AG10803 (cell line): ENCODE measurements around the gene BCAR3.
"Not testable (repeated sequence)": the region's sequence is repeated elsewhere in the genome, so short reads cannot be mapped to it uniquely, and the experiment has no call there.

Experiments
- DNase-seq: peaks from one replicate; pipeline ENCODE4 v3.0.0; 2010; ENCODE audit warnings: low read depth
- H3K4me3 ChIP-seq: 2 replicates; pipeline ENCODE4 v1.5.1; 2011; ENCODE audit warnings: mild to moderate bottlenecking, low read length, control low read depth
- TF ChIP-seq, protein P1 (sequence below): conservative IDR thresholded peaks from 2 replicates; pipeline ENCODE4 v1.5.1; 2011; ENCODE audit warnings: mild to moderate bottlenecking, low read length, control low read depth, inconsistent platforms

The BCAR3 gene

DNA sequence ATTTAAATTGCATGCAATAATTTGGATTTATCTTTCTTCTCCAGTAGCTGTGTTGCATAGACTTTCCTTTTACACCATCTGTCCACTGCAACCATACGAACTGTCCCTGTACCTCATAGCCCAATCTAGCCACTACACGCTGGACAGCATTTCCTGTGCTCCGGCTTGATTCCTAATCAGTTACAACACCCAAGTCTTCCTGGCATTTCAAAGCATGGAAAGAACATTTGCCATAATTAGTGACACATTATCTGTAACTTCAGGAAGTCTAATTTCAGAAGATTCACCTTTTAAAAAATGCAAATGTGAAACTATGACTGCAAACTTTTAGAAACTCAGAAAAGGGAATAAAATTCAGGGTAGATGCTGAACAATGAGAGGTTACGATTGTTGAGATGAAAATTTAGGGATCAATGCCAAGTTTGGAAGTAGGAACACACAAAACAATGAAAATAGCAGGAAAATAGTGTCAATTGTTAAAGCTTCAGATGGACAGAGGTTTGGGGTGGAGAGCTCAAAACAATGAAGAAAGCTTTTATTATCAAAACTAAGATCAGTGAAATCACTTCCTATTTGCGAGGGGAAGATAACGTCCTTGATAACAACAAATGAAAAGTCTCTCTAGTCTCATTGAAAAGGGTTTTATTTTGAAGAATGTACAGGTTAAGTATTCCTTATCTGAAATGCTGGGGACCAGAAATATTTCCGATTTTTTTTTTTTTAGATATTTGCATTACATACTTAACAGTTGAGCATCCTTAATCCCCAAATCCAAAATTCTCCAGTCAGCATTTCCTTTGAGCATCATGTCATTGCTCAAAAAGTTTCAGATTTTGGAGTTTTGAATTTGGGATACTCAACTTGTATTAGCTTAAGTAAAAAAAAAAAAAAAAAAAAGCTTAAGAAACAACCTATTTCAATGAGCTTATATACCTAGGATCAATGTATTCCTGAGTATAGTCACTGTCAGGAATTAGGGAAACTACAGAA is 126.5 kb downstream of the BCAR3 start:
- no peak overlapping the region for H3K4me3 ChIP-seq
- DNase-seq, result no peak
- TF ChIP-seq, protein P1, sequence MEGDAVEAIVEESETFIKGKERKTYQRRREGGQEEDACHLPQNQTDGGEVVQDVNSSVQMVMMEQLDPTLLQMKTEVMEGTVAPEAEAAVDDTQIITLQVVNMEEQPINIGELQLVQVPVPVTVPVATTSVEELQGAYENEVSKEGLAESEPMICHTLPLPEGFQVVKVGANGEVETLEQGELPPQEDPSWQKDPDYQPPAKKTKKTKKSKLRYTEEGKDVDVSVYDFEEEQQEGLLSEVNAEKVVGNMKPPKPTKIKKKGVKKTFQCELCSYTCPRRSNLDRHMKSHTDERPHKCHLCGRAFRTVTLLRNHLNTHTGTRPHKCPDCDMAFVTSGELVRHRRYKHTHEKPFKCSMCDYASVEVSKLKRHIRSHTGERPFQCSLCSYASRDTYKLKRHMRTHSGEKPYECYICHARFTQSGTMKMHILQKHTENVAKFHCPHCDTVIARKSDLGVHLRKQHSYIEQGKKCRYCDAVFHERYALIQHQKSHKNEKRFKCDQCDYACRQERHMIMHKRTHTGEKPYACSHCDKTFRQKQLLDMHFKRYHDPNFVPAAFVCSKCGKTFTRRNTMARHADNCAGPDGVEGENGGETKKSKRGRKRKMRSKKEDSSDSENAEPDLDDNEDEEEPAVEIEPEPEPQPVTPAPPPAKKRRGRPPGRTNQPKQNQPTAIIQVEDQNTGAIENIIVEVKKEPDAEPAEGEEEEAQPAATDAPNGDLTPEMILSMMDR, result no peak

DNA sequence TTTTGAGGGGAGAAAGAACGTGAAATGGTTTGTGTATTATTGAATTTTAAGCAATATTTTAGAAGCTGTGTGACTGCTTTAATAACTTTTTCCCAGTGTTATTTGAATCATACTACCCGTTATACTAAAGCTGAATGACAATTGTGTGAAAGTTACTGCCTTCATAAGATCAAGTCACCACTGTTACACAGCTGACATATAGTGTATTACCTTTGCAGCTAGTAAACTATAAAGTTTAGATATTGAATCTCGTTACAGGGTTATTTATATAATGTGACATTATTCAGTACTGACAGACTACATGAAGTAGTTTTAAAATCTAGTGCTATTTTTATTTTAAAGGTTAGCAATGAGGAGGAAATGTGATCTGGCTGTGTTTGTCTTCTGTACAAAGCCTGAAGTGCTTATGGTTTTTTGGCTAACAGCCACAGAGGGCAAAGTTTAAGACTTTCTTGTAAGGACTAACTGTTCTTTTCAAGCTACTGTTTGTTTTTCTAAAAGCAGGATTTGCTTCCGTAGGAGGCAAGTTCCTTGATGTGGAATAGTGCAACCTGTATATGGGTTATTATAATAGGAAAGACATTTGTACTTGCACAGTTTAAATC is 127.6 kb downstream of the BCAR3 start:
- not testable (repeated sequence) for DNase-seq, H3K4me3 ChIP-seq

DNA sequence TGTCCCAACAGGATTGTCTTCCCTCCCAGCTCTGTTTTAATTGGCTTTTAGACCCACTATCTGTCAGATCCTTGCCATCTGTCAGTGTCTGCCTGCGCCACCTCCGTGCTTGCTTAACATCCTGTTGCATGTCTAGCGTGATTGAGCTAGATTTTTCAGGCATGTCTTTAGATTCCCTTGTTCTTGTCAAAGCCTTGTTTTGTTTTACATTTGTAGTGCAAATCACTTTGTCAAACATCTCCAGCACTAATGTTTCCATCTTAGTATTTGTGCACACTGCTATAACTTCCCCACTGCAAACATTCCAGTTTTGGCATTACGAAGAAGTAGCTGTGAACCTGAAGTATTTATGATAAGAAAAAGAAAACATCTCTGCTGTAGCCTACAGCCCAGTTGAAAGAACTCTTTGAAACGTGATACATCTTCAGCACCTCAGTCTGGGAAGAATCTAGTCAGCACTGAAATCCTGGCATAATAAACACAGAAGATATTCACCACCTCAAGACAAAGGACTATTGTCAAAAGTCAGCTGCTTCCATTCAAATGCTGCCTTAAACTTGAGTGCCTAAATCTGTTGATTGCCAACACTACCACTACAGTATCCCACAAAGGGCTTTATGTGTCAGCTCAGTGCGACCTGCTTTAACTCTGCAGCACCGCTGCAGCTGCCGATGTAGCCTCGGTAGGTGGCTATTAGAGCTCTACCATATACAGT is 128.7 kb downstream of the BCAR3 start:
- TF ChIP-seq, protein P1, result no peak
- H3K4me3 ChIP-seq, result no peak overlapping the region
- DNase-seq, result peak; percentile 89

DNA sequence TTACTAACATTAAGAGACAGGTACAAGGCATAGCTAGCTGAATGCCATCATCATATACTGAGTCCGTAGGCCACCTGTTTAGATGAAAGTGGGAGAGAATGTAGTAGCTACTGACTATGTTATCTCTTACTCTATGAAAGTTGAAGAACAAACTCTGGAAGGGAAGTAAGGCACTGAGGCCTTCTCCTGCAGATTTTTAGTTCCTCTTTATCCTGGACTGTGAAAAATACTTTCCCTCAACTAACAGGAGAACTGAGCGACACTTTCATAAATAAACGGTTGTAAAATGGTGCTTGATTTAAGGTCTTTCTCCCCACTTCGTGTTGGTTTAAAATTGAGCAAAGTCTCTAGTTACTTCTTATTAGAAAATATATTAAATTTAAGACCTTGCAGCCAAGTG is 131.8 kb downstream of the BCAR3 start:
- TF ChIP-seq, protein P1, result no peak
- no peak for DNase-seq
- no peak overlapping the region for H3K4me3 ChIP-seq

DNA sequence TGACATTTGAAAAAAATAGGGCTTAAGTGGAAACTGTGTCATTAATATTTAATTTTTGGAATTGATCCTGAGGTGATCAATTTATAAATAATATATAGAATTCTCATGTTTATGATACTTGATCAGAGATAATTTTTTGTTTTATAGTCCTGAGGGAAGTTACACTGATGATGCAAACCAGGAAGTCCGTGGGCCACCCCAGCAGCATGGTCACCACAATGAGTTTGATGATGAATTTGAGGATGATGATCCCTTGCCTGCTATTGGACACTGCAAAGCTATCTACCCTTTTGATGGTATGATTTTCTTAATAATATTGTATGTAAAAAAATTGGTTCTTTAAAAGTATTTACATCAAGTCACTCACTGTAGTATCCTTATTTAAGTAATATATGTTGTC is 132.5 kb downstream of the BCAR3 start:
- no peak overlapping the region for H3K4me3 ChIP-seq
- DNase-seq, result no peak
- TF ChIP-seq, protein P1, result no peak

DNA sequence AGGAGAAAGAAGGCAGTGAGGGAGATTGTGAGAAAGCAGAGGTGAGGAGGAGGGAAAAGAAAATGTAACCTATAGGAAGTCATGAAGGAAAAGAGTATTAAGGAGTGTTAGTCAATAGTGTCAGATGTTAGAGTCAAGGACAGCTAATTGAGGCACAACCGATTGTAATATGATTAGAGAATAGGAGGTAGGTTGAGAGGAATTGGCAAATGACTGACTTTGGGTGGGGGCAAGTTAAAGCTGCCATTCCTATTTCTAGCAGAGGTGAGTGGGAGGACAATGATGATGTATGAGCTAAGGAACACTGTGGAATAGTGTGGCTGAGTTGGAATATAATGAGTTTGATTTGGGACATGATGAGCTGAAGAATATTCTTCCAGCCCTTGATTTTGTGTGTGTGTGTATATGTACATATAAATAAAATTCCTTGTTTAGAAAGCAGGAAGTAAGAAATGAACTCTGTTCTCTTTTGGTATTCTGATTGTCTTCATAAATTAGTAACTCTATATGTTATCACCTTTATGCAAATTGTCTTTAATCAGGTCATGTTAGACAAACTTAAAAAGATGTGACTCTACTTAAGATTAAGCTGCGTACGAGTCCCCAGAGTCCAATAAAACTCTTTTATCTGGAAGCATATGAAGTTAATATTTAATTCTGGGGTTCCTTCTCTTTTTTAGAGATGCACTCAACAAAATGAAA is 135.3 kb downstream of the BCAR3 start:
- TF ChIP-seq, protein P1, result no peak
- no peak for DNase-seq

DNA sequence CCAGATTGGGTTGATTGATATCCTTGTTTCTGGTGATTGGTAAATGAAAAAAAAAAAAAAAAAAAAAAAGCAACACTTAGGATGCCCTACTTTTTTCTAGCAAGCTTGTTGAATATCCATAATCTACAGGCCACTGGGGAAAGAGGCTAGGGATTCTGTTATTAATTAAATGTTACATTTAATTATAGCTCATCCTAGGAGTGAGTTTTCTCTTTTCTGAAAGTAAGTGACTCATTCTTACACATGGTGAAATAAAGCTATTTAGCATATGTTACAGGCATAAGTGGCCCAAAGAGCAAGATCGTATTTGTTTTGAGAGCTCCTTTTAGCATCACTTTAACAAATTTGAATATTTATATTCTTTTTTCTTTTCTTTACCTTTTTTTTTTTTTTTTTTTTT is 139.2 kb downstream of the BCAR3 start:
- TF ChIP-seq, protein P1, result no peak
- DNase-seq, result peak; percentile 15

More for the DNA sequence above, 135.3 kb downstream of the BCAR3 start:
- H3K4me3 ChIP-seq, result no peak overlapping the region

More for the DNA sequence above, 139.2 kb downstream of the BCAR3 start:
- no peak overlapping the region for H3K4me3 ChIP-seq
